ENCODE data around the gene RAB6B. TPM values are rescaled to one million over a fixed set of nuclear protein-coding genes. Genes with fewer than 3 reads are reported as not detected.

Gene RAB6B
- total RNA-seq, 1 experiment from 2014 or later, result 1.2 TPM

DNA sequence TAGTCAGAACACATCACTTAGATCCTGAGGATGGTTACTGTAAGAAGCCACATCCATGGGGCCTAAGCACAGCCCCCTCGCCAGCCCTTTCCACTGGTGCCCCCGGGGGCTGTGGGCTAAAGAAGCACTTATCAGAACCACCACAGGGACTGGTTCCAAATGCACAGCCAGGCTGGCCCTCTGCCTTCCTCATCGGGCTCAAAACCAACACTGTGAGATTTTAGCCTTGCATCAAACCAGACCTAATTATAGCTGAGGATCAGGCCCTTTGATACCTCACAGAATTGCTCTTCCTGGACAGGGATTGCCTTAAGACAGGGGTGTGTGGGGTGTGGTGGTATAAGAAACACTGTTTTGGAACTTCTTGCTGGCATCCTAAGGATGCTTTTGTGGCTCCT lies 66.4 kb downstream of the RAB6B start:
- Histone ChIP-seq H3K27me3 (ENCODE audit: control insufficient read depth, insufficient read depth, low read length) (no peaks in the 10 kb centered on the region; the same call in 1 of the 2 replicates), H3K36me3 (replicated peaks; ENCODE audit: control insufficient read depth, insufficient read depth, low read length) (no peaks in the 10 kb centered on the region; the same call in 1 of the 2 replicates), H3K4me3 (ENCODE audit: insufficient read depth, low read depth, low read length) (no peak overlapping the region)
- no peak for DNase-seq

DNA sequence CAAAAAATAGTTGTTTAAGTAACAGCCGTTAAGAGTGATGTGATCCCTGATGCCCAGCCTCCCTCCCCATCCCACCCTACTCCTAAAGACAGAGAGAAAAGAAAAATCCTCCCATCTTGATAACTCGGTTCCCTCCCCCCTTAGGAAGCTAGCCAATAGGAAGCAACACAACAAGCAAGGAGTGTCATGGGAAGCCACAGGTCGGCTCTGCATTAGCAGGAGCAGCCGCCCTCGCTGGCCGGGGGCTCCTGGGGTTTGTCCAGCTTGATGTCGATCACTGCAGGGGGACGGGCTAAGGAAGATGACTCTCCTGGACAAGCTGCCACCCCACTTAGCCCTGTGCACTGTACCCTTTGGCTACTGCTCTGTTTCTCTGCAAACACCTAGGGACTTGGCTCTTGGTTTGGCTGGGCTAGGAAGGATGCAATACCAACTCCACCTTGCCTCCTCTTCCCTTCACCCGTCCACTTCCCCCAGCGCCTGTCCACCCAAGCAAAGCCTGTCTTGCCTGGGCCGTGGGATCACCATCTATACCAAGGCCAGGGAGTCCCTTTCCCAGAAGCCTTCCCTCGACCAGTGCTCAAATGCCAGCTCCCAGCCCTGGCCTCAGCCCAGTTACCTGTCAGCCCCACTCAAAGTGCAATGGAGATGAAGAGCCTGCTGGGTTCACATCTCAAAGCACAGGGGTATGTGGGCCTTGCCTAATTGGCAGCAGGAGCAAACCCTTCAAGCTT lies 66.9 kb downstream of the RAB6B start:
- Histone ChIP-seq H3K4me3 (ENCODE audit: insufficient read depth, low read depth, low read length) (no peak overlapping the region), H3K36me3 (replicated peaks; ENCODE audit: control insufficient read depth, insufficient read depth, low read length) (no peaks in the 10 kb centered on the region; the same call in 1 of the 2 replicates), H3K27me3 (ENCODE audit: control insufficient read depth, insufficient read depth, low read length) (no peaks in the 10 kb centered on the region; the same call in 1 of the 2 replicates)
- DNase-seq, result peak; percentile 80

GRCh38 chr3:133827684-133828083 lies 68.0 kb downstream of the RAB6B start:
- Histone ChIP-seq H3K36me3 (replicated peaks; ENCODE audit: control insufficient read depth, insufficient read depth, low read length) (no peaks in the 10 kb centered on the region; the same call in 1 of the 2 replicates), H3K4me3 (ENCODE audit: insufficient read depth, low read depth, low read length) (no peak overlapping the region), H3K27me3 (ENCODE audit: control insufficient read depth, insufficient read depth, low read length) (no peaks in the 10 kb centered on the region; the same call in 1 of the 2 replicates)
- no peak for DNase-seq

DNA sequence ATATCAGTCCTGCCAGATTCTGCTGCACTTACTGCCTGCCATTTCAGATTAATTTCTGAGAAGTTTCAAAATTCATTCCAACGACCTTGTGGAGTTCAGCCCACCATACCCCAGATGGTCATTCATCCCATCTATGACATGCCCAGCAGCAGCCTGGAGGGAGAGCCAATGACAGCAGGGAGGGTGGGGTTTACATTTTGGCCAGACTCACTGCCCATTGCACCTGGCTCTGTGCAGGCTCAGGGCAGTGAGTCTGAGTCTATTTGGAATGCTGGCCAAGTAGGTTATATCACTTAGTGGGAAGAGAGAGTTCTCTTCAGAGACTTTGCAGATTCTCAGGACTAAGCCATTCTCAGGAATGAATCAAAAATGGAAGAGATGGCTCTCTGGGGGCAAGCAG lies 68.5 kb downstream of the RAB6B start:
- no peak for DNase-seq
- H3K27me3 ChIP-seq (ENCODE audit: control insufficient read depth, insufficient read depth, low read length), result no peaks in the 10 kb centered on the region; the same call in 1 of the 2 replicates
- peaks cover under 1% of the 10 kb centered on the region for H3K36me3 ChIP-seq (replicated peaks; ENCODE audit: control insufficient read depth, insufficient read depth, low read length)
- no peak overlapping the region for H3K4me3 ChIP-seq (ENCODE audit: insufficient read depth, low read depth, low read length)

DNA sequence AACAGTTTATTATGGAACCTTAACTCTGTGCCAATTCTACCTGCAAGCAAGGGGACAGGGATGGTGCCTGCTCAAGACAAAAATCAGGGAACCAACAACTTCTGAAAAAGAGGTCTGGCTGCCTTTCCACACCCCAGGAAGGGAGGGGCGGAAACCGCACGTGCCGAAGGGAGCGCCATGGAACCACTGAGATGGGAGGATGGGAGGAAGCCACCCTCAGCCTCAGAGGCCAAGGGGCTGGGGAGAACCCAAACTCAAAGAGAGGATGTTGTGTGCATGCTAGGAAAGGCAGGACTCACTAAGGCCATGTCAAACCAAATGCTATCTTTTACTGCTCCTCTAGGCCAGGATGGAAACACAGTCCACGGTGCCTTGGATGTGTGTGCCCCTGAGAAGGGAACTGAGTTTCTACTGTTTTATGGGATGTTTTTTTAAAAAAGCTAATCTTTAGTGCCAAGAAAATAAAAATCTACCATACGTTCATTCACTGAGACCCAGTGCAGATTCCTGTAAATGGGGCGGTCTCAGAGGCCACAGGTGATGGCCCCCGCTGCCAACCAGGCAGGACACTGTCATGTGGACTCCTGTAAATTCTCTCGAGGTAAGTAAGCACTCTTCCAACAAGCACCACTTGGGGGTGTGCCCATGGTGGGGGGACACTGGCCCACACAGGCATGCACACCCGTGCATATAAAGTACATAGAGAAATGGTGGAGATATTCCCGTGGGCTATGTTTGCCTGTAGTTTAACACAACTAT lies 69.5 kb downstream of the RAB6B start:
- no peak overlapping the region for H3K4me3 ChIP-seq (ENCODE audit: insufficient read depth, low read depth, low read length)
- no peaks in the 10 kb centered on the region; the same call in 1 of the 2 replicates for H3K27me3 ChIP-seq (ENCODE audit: control insufficient read depth, insufficient read depth, low read length)
- no peak for DNase-seq
- H3K36me3 ChIP-seq (replicated peaks; ENCODE audit: control insufficient read depth, insufficient read depth, low read length), result peaks cover 4% of the 10 kb centered on the region

DNA sequence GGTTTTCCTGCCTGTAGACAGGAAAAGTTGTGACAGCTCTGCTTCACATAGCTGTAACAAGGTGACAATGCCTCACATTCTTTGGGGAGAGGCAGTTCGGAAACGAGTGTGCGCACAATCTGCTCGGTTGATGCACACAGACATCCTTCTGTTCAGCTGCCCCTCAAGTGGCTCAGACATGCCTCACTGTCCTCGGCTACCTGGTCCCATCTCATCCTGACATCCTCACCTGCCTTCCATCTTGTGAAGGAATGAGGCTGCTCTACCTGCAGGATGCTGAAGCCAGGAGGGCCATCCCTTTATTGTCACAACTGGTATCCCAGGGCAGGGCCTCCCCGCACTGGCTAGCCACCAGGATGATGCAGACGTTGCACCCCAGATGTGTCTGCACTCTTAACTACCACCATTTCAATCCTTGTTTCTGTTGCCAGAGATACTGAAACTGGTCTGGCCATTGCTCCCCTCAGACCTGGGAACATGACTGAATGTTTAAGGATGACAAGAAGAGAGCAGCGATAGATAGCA lies 70.7 kb downstream of the RAB6B start:
- H3K36me3 ChIP-seq (replicated peaks; ENCODE audit: control insufficient read depth, insufficient read depth, low read length), result peaks cover 11% of the 10 kb centered on the region
- no peak for DNase-seq
- H3K4me3 ChIP-seq (ENCODE audit: insufficient read depth, low read depth, low read length), result no peak overlapping the region
- no peaks in the 10 kb centered on the region; the same call in 1 of the 2 replicates for H3K27me3 ChIP-seq (ENCODE audit: control insufficient read depth, insufficient read depth, low read length)

DNA sequence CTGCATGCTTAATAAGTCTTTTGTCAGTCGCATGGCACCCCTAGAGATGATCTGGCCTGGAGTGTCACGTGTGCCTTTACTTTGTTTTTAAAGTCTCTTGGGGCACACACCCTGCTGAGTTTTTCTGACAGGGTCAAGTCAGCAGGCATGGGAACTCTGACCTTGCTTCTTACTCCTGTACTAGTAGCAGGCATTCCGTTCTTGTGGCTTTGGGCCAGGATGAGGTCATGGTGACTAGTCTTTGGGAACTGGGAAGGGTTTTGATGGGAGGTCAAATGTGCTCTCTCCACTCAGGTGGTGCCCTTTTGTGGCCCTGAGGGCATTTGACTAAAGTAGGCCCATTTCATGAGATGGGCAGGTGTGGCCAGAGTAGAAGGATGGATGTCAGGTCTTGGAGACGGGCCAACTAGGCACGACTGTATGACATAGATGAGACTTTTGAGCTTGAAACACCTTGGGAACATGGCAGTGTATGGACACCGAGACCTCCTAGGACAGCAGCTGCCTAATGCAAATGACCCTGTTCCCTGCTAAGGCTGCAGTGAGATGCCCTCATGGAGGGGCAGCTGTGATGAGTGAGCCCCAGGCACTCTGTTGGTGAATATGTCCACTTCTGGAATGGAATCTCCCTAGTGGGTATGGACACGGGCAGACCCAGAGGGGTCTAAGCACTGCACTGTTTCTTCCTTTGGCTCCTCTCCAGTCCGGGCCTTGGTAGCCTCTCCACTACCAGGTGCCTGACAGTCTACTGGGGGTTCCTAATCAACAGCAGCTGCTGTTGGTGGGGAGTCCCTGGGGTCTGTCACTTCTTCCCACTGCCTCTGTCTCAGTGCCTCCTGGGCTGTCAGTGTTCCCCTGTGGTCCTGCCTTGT lies 73.7 kb downstream of the RAB6B start:
- peak; percentile 62 for DNase-seq
- Histone ChIP-seq H3K27me3 (ENCODE audit: control insufficient read depth, insufficient read depth, low read length) (no peaks in the 10 kb centered on the region), H3K4me3 (ENCODE audit: insufficient read depth, low read depth, low read length) (no peak overlapping the region), H3K36me3 (replicated peaks; ENCODE audit: control insufficient read depth, insufficient read depth, low read length) (peaks cover 19% of the 10 kb centered on the region)

DNA sequence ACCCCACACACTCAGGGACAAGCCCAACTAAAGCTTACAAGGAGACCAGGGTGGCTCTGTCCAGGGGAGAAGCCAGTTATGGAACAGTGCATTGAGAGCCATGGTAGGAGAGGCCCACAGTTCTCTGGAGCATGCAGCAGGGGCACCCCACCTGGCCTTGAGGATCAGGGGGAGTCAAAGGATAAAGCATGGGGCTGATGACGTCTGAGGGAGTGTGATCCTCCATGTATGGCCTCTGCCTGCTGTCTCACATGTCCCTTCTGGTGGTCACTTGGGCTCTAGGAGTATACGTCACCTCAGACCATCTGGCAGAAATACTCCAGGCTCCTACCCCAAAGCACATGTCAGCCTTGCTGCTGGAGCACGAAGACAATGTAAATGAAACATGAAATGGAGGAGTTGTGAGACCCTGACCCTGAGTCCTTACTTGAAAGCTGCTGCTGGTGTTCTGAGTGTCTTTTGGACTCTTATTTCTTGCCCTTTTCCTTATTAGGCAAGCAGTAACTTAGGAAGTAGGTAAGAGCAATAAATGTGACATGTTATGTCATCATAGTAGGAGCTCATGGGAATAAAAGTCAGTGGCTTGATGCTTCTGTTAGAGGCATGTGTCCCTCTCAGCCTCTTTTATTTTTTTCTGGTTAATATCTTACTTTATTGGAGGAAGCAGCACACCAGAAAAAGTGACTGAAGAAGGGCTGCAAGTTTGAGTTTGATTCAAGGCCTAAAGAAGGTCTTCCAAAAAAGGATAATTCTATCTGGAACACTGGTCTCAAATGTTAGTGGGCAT lies 74.6 kb downstream of the RAB6B start:
- no peaks in the 10 kb centered on the region for H3K27me3 ChIP-seq (ENCODE audit: control insufficient read depth, insufficient read depth, low read length)
- DNase-seq, result no peak
- H3K36me3 ChIP-seq (replicated peaks; ENCODE audit: control insufficient read depth, insufficient read depth, low read length), result peaks cover 22% of the 10 kb centered on the region
- H3K4me3 ChIP-seq (ENCODE audit: insufficient read depth, low read depth, low read length), result no peak overlapping the region

- no peak for DNase-seq
- H3K36me3 ChIP-seq (replicated peaks; ENCODE audit: control insufficient read depth, insufficient read depth, low read length), result peaks cover 27% of the 10 kb centered on the region
- no peak overlapping the region for H3K4me3 ChIP-seq (ENCODE audit: insufficient read depth, low read depth, low read length)
- H3K27me3 ChIP-seq (ENCODE audit: control insufficient read depth, insufficient read depth, low read length), result no peaks in the 10 kb centered on the region
Measured at GRCh38 chr3:133820129-133820528, 75.6 kb downstream of the RAB6B start.

GRCh38 chr3:133815386-133815785 lies 80.3 kb downstream of the RAB6B start:
- no peaks in the 10 kb centered on the region for H3K27me3 ChIP-seq (ENCODE audit: control insufficient read depth, insufficient read depth, low read length)
- no peak for DNase-seq
- H3K4me3 ChIP-seq (ENCODE audit: insufficient read depth, low read depth, low read length), result no peak overlapping the region
- H3K36me3 ChIP-seq (replicated peaks; ENCODE audit: control insufficient read depth, insufficient read depth, low read length), result peaks cover 21% of the 10 kb centered on the region

- Histone ChIP-seq H3K4me3 (ENCODE audit: insufficient read depth, low read depth, low read length) (no peak overlapping the region), H3K36me3 (replicated peaks; ENCODE audit: control insufficient read depth, insufficient read depth, low read length) (peaks cover 15% of the 10 kb centered on the region), H3K27me3 (ENCODE audit: control insufficient read depth, insufficient read depth, low read length) (no peaks in the 10 kb centered on the region)
- no peak for DNase-seq
Measured at GRCh38 chr3:133812872-133813271, 82.8 kb downstream of the RAB6B start.

DNA sequence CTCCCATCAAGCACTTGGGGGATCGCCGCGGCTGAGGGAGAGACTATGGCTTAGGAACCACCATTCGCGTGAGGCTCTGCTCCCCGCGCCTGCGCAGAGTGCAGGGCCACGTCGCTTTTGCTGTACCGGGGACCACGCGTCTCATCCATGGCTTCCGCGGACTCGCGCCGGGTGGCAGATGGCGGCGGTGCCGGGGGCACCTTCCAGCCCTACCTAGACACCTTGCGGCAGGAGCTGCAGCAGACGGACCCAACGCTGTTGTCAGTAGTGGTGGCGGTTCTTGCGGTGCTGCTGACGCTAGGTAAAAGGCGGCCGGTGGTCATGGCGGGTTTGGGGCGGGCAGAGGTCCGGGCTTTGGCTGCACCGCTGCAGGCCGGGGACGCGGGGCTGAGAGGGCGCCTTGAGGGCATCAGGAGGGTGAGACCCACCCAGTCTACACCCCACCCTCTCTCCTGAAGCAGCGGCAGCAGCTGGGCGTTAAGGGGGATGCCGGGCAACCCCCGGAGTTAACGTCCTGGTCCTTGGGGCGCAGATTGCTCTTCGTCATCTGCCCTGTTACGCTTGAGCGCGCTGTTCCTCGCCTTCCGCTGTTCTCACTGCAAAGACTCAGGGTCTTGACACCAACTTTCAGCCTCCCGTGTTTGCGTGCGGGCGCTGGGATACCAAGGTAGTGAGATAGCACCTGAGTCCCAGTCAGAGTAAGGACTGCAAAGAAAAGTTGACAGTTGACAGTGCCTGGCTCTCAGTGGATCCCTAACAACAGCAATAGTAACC lies 89.8 kb downstream of the RAB6B start, which contains the start of gene SRPRB:
Gene SRPRB, plus strand, starts transcription at position 114 of the 774 bp plus-strand sequence. Its CDS starts 34 bp downstream, at position 148.
- peaks cover 8% of the 10 kb centered on the region for H3K36me3 ChIP-seq (replicated peaks; ENCODE audit: control insufficient read depth, insufficient read depth, low read length)
- peak; percentile 94 for DNase-seq
- H3K4me3 ChIP-seq (ENCODE audit: insufficient read depth, low read depth, low read length), result peak within 1 kb of the TSS; percentile 96
- H3K27me3 ChIP-seq (ENCODE audit: control insufficient read depth, insufficient read depth, low read length), result no peaks in the 10 kb centered on the region

DNA sequence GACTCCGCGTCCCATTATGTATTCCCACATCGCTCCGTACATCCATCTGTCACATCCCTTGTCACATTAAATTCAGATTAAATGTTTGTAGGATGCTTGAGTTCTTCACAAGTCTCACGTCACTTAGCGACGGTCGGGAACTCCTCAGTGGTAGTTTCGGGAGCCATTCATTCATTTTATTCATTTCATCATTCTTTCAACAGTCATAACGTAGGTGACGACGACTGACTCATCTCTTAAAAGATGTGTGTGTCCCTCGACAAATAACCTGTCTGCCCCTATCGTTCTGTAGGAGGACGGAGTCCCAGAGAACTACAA lies 90.3 kb downstream of the RAB6B start:
- H3K36me3 ChIP-seq (replicated peaks; ENCODE audit: control insufficient read depth, insufficient read depth, low read length), result peaks cover 8% of the 10 kb centered on the region
- no peaks in the 10 kb centered on the region for H3K27me3 ChIP-seq (ENCODE audit: control insufficient read depth, insufficient read depth, low read length)
- no peak for DNase-seq
- H3K4me3 ChIP-seq (ENCODE audit: insufficient read depth, low read depth, low read length), result peak overlapping the region; percentile 96
